HepG2 (cell line): ENCODE measurements around the gene FGD2. TPM values are rescaled to one million over a fixed set of nuclear protein-coding genes. Genes with fewer than 3 reads are reported as not detected.

Source experiments
- ATRX ChIP-seq: sonication (generic); formaldehyde crosslinking; IDR thresholded peaks from 2 replicates; pipeline ENCODE4 v1.4.0; 2020; ENCODE audit warnings: missing genetic modification reagents, borderline replicate concordance
- CBX1 ChIP-seq: IDR thresholded peaks from one replicate; pipeline ENCODE4 v1.6.1; 2016; ENCODE audit warnings: antibody characterized with exemption, low read depth
- GLI4 ChIP-seq: sonication (generic); formaldehyde crosslinking; IDR thresholded peaks from 2 replicates; pipeline ENCODE4 v1.5.1; 2020; ENCODE audit warnings: missing genetic modification reagents, mild to moderate bottlenecking, moderate library complexity, borderline replicate concordance
- JARID2 ChIP-seq: sonication (generic); formaldehyde crosslinking; IDR thresholded peaks from 2 replicates; pipeline ENCODE4 v1.8.1; 2023; ENCODE audit warnings: missing genetic modification reagents, inconsistent platforms; ENCODE audit not compliant: insufficient replicate concordance
- JUN ChIP-seq: sonication (generic); formaldehyde crosslinking; IDR thresholded peaks from 2 replicates; pipeline ENCODE4 v1.4.0; 2020; ENCODE audit warnings: mild to moderate bottlenecking, missing genetic modification reagents
- KAT7 ChIP-seq: IDR thresholded peaks from 2 replicates; pipeline ENCODE4 v1.6.1; 2018; ENCODE audit warnings: borderline replicate concordance, missing compliant biosample characterization
- LCORL ChIP-seq, 2 experiments: fragments of 450-650 bp in 1 of 2; sonication (generic) in 1 of 2; formaldehyde crosslinking in 1 of 2; IDR thresholded peaks; 2 replicates each; pipeline versions ENCODE4 v1.5.0 to v1.6.1; 2017 to 2020; ENCODE audit warnings: antibody characterized with exemption in 1 of 2, missing genetic modification reagents in 1 of 2
- SNRNP70 ChIP-seq: fragments of 200-400 bp; formaldehyde crosslinking; IDR thresholded peaks from 2 replicates; pipeline ENCODE4 v1.6.1; 2017; ENCODE audit warnings: mild to moderate bottlenecking, low read depth, low read length, moderate library complexity
- TAF1 ChIP-seq: sonication (generic); formaldehyde crosslinking; IDR thresholded peaks from 2 replicates; pipeline ENCODE4 v1.4.0; 2020; ENCODE audit warnings: missing genetic modification reagents
- WIZ ChIP-seq: sonication (generic); formaldehyde crosslinking; IDR thresholded peaks from 2 replicates; pipeline ENCODE4 v1.5.1; 2020; ENCODE audit warnings: mild to moderate bottlenecking, missing genetic modification reagents
- ZNF343 ChIP-seq: sonication (generic); formaldehyde crosslinking; IDR thresholded peaks from 2 replicates; pipeline ENCODE4 v1.4.0; 2020; ENCODE audit warnings: mild to moderate bottlenecking, missing genetic modification reagents
- ZNF614 ChIP-seq: IDR thresholded peaks from 2 replicates; pipeline ENCODE4 v1.6.1; 2018; ENCODE audit warnings: missing biosample characterization, missing genetic modification reagents, inconsistent platforms, borderline replicate concordance
- ZNF709 ChIP-seq: sonication (generic); formaldehyde crosslinking; IDR thresholded peaks from 2 replicates; pipeline ENCODE4 v1.5.0; 2020; ENCODE audit warnings: mild to moderate bottlenecking, missing genetic modification reagents
- ZNF883 ChIP-seq: sonication (generic); formaldehyde crosslinking; IDR thresholded peaks from 2 replicates; pipeline ENCODE4 v1.5.1; 2020; ENCODE audit warnings: mild to moderate bottlenecking, missing genetic modification reagents; ENCODE audit errors: not compliant biosample characterization
- polyA plus RNA-seq, 8 experiments: library from polyadenylated mRNA; depleted of rRNA in 3 of 8; stranded (reverse) in 7 of 8; unstranded in 1 of 8; fragments of >200 nt; fragmentation: Illumina TruSeq in 4 of 8; extraction: Trizol in 4 of 8; gene quantifications; 2 replicates each; pipeline versions ENCODE4 v1.2.1 to v1.2.3, GENCODE V29; 2011 to 2016; ENCODE audit warnings: low read depth in 4 of 8, missing spikeins in 1 of 8, mixed read lengths in 1 of 8; ENCODE audit not compliant: insufficient read depth in 1 of 8
- total RNA-seq, 5 experiments: library from RNA; depleted of rRNA; stranded (reverse); fragments of >200 nt; fragmentation: Illumina TruSeq; extraction: Trizol; gene quantifications; 2 replicates each; pipeline ENCODE4 v1.2.3, GENCODE V29; 2016; ENCODE audit warnings: low read depth in 1 of 5
- TF ChIP-seq, protein P1 (sequence below): sonication (generic); formaldehyde crosslinking; IDR thresholded peaks from 2 replicates; pipeline ENCODE4 v1.8.1; 2023; ENCODE audit warnings: missing genetic modification reagents, mild to moderate bottlenecking, borderline replicate concordance
- TF ChIP-seq, protein P2 (sequence below): sonication (generic); formaldehyde crosslinking; IDR thresholded peaks from 2 replicates; pipeline ENCODE4 v1.5.1; 2020; ENCODE audit warnings: mild to moderate bottlenecking, moderate library complexity, missing genetic modification reagents
- TF ChIP-seq, protein P3 (sequence below): IDR thresholded peaks from 2 replicates; pipeline ENCODE4 v1.6.1; 2016; ENCODE audit warnings: low read depth, missing genetic modification reagents, missing compliant biosample characterization
- TF ChIP-seq, protein P4 (sequence below): sonication (generic); formaldehyde crosslinking; IDR thresholded peaks from 2 replicates; pipeline ENCODE4 v1.5.0; 2020; ENCODE audit warnings: mild to moderate bottlenecking, missing genetic modification reagents

Gene FGD2
- total and polyA plus RNA-seq, 2 of the 13 experiments (the other 11 are each of a cell fraction or from before 2014, with no cell fraction given) = not detected

DNA sequence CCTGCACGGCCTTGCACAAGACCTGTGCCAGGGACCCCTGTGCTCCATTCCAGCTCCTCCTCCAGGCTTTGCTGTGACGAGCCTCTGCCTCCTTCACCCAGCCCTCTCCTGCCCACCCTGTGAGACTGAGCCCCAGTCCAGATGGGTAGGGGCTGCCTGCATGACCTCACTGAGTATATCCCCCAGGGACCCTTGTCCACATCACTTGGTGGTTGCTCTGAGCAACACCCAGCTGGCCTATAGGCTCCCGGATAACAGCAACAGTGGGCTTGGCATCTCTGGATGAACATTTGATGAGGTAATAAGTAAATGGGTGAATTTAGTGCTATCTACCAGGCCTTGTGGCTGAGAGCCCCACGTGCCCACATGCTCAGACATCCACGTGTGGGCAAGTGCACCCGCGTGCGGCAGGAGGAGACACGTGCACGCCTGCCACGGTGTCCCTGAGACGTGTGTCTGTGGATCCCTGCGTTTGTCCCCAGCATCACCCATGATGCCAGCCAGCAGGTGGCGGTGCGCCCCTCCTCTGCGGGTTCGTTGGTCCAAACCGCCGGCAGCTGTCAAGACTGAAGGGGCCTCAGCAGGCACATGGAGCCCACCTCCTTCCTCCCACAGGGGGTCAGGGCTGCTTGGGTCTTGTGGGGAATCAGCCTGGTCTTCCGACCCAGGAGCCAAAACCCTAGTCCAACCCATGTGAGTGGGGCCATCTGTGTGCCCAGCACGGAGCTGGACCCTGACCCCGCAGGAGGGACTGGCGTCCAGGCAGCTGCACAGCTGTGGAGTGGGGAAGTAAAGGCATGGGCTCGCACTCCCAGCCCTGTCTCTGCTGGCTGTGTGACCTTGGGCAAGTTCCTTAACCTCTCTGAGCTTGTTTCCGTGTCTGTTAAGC, 45.9 kb downstream of the FGD2 start (continued):
- TF ChIP-seq ZNF343 (CRISPR knock-in tag) (no peak), JUN (CRISPR knock-in tag) (peak; percentile 66; the same call in 1 of the 2 replicates), TAF1 (CRISPR knock-in tag) (peak; percentile 42; the same call in 1 of the 2 replicates), GLI4 (no peak; the same call in 1 of the 2 replicates), ATRX (peak; percentile 86; the same call in 1 of the 2 replicates), WIZ (CRISPR knock-in tag) (peak; percentile 74; the same call in 1 of the 2 replicates), KAT7 (CRISPR knock-in tag) (peak; percentile 61; the same call in 1 of the 2 replicates), JARID2 (CRISPR knock-in tag) (peak; percentile 41), ZNF614 (CRISPR knock-in tag) (peak; percentile 18; the same call in 1 of the 2 replicates), ZNF709 (CRISPR knock-in tag) (no peak), SNRNP70 (no peak), ZNF883 (CRISPR knock-in tag) (peak; percentile 78), LCORL (IDR thresholded peaks at IDR 0.05) (no peak), LCORL (CRISPR knock-in tag; IDR thresholded peaks at IDR 0.05) (peak; percentile 71), CBX1 (peak; percentile 97)
- TF ChIP-seq, protein P1, sequence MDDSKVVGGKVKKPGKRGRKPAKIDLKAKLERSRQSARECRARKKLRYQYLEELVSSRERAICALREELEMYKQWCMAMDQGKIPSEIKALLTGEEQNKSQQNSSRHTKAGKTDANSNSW = no peak; the same call in 1 of the 2 replicates
- TF ChIP-seq, protein P2, sequence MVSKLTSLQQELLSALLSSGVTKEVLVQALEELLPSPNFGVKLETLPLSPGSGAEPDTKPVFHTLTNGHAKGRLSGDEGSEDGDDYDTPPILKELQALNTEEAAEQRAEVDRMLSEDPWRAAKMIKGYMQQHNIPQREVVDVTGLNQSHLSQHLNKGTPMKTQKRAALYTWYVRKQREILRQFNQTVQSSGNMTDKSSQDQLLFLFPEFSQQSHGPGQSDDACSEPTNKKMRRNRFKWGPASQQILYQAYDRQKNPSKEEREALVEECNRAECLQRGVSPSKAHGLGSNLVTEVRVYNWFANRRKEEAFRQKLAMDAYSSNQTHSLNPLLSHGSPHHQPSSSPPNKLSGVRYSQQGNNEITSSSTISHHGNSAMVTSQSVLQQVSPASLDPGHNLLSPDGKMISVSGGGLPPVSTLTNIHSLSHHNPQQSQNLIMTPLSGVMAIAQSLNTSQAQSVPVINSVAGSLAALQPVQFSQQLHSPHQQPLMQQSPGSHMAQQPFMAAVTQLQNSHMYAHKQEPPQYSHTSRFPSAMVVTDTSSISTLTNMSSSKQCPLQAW = no peak
- TF ChIP-seq, protein P3, sequence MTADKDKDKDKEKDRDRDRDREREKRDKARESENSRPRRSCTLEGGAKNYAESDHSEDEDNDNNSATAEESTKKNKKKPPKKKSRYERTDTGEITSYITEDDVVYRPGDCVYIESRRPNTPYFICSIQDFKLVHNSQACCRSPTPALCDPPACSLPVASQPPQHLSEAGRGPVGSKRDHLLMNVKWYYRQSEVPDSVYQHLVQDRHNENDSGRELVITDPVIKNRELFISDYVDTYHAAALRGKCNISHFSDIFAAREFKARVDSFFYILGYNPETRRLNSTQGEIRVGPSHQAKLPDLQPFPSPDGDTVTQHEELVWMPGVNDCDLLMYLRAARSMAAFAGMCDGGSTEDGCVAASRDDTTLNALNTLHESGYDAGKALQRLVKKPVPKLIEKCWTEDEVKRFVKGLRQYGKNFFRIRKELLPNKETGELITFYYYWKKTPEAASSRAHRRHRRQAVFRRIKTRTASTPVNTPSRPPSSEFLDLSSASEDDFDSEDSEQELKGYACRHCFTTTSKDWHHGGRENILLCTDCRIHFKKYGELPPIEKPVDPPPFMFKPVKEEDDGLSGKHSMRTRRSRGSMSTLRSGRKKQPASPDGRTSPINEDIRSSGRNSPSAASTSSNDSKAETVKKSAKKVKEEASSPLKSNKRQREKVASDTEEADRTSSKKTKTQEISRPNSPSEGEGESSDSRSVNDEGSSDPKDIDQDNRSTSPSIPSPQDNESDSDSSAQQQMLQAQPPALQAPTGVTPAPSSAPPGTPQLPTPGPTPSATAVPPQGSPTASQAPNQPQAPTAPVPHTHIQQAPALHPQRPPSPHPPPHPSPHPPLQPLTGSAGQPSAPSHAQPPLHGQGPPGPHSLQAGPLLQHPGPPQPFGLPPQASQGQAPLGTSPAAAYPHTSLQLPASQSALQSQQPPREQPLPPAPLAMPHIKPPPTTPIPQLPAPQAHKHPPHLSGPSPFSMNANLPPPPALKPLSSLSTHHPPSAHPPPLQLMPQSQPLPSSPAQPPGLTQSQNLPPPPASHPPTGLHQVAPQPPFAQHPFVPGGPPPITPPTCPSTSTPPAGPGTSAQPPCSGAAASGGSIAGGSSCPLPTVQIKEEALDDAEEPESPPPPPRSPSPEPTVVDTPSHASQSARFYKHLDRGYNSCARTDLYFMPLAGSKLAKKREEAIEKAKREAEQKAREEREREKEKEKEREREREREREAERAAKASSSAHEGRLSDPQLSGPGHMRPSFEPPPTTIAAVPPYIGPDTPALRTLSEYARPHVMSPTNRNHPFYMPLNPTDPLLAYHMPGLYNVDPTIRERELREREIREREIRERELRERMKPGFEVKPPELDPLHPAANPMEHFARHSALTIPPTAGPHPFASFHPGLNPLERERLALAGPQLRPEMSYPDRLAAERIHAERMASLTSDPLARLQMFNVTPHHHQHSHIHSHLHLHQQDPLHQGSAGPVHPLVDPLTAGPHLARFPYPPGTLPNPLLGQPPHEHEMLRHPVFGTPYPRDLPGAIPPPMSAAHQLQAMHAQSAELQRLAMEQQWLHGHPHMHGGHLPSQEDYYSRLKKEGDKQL = 0 out of 2 replicates have a peak, but pooled peaks have one; percentile 48
- TF ChIP-seq, protein P4, sequence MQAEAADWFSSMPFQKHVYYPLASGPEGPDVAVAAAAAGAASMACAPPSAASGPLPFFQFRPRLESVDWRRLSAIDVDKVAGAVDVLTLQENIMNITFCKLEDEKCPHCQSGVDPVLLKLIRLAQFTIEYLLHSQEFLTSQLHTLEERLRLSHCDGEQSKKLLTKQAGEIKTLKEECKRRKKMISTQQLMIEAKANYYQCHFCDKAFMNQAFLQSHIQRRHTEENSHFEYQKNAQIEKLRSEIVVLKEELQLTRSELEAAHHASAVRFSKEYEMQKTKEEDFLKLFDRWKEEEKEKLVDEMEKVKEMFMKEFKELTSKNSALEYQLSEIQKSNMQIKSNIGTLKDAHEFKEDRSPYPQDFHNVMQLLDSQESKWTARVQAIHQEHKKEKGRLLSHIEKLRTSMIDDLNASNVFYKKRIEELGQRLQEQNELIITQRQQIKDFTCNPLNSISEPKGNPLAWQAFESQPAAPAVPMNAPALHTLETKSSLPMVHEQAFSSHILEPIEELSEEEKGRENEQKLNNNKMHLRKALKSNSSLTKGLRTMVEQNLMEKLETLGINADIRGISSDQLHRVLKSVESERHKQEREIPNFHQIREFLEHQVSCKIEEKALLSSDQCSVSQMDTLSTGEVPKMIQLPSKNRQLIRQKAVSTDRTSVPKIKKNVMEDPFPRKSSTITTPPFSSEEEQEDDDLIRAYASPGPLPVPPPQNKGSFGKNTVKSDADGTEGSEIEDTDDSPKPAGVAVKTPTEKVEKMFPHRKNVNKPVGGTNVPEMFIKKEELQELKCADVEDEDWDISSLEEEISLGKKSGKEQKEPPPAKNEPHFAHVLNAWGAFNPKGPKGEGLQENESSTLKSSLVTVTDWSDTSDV (CRISPR knock-in tag) = peak; percentile 87; the same call in 1 of the 2 replicates
